ENCODE data around the gene SUPT6H.

Gene SUPT6H

GRCh38 chr17:28747051-28747691, 85.2 kb downstream of the SUPT6H start:
- peak overlapping the region; percentile 93 for H3K27ac ChIP-seq
- no peaks in the 10 kb centered on the region for H3K27me3 ChIP-seq (ENCODE audit: insufficient read depth, low read depth, severe bottlenecking)
- no peaks in the 10 kb centered on the region for H3K9me3 ChIP-seq (ENCODE audit: severe bottlenecking)
- H3K4me3 ChIP-seq (ENCODE audit: low read depth, low read length) = no peak overlapping the region
- peaks cover 77% of the 10 kb centered on the region for H3K36me3 ChIP-seq
- no peak for DNase-seq
- no peak for TF ChIP-seq CTCF (IDR thresholded peaks at IDR 0.05; ENCODE audit: low read depth, low read length)

- Histone ChIP-seq H3K27me3 (ENCODE audit: insufficient read depth, low read depth, severe bottlenecking) (no peaks in the 10 kb centered on the region), H3K27ac (peak overlapping the region; percentile 93), H3K36me3 (peaks cover 82% of the 10 kb centered on the region), H3K4me3 (ENCODE audit: low read depth, low read length) (no peak overlapping the region), H3K9me3 (ENCODE audit: severe bottlenecking) (no peaks in the 10 kb centered on the region)
- TF ChIP-seq CTCF (IDR thresholded peaks at IDR 0.05; ENCODE audit: low read depth, low read length) = no peak
- DNase-seq = no peak
Measured at GRCh38 chr17:28747801-28748750, 86.1 kb downstream of the SUPT6H start.

GRCh38 chr17:28748852-28749515, 87.0 kb downstream of the SUPT6H start:
- TF ChIP-seq CTCF (IDR thresholded peaks at IDR 0.05; ENCODE audit: low read depth, low read length) = no peak
- Histone ChIP-seq H3K27me3 (ENCODE audit: insufficient read depth, low read depth, severe bottlenecking) (no peaks in the 10 kb centered on the region), H3K9me3 (ENCODE audit: severe bottlenecking) (no peaks in the 10 kb centered on the region), H3K4me3 (ENCODE audit: low read depth, low read length) (no peak overlapping the region), H3K27ac (peak overlapping the region; percentile 93; the same call in 1 of the 2 replicates), H3K36me3 (peaks cover 82% of the 10 kb centered on the region)
- no peak for DNase-seq

DNA sequence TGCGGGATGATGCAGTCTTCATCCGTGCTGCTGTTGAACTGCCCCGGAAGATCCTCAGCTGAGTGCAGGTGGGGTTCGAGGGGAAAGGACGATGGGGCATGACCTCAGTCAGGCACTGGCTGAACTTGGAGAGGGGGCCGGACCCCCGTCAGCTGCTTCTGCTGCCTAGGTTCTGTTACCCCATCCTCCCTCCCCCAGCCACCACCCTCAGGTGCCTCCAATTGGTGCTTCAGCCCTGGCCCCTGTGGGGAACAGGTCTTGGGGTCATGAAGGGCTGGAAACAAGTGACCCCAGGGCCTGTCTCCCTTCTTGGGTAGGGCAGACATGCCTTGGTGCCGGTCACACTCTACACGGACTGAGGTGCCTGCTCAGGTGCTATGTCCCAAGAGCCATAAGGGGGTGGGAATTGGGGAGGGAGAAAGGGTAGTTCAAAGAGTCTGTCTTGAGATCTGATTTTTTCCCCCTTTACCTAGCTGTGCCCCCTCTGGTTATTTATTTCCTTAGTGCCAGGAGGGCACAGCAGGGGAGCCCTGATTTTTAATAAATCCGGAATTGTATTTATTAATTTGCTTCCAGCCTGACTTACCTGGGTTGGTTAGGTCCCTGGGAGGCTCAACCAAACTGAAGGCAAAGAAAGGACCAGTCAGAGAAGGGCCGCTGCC, 87.6 kb downstream of the SUPT6H start:
- Histone ChIP-seq H3K9me3 (ENCODE audit: severe bottlenecking) (no peaks in the 10 kb centered on the region), H3K27me3 (ENCODE audit: insufficient read depth, low read depth, severe bottlenecking) (no peaks in the 10 kb centered on the region), H3K27ac (peak overlapping the region; percentile 48), H3K36me3 (peaks cover 78% of the 10 kb centered on the region), H3K4me3 (ENCODE audit: low read depth, low read length) (no peak overlapping the region)
- no peak for DNase-seq
- TF ChIP-seq CTCF (IDR thresholded peaks at IDR 0.05; ENCODE audit: low read depth, low read length) = no peak

- peak; percentile 94 for DNase-seq
- no peaks in the 10 kb centered on the region for H3K27me3 ChIP-seq (ENCODE audit: insufficient read depth, low read depth, severe bottlenecking)
- peak; percentile 99 for TF ChIP-seq CTCF (IDR thresholded peaks at IDR 0.05; ENCODE audit: low read depth, low read length)
- H3K4me3 ChIP-seq (ENCODE audit: low read depth, low read length) = no peak overlapping the region
- H3K36me3 ChIP-seq = peaks cover 75% of the 10 kb centered on the region
- H3K27ac ChIP-seq = peak overlapping the region; percentile 48
- H3K9me3 ChIP-seq (ENCODE audit: severe bottlenecking) = no peaks in the 10 kb centered on the region
Measured at GRCh38 chr17:28750178-28751047, 88.4 kb downstream of the SUPT6H start.
